Upper lobe of left lung (tissue), 4 donors: Measurements from ENCODE around the gene COL6A1.

Experiments
- CTCF ChIP-seq, 6 experiments: fragments of 450-650 bp in 4 of 6; fragments of 200-600 bp in 2 of 6; sonication (generic) in 2 of 6; IDR thresholded peaks; one replicate each; pipeline ENCODE4 v1.5.1; 2016 to 2019; ENCODE audit warnings: antibody characterized with exemption in 6 of 6
- EP300 ChIP-seq, 4 donors: sonication (generic); formaldehyde crosslinking; IDR thresholded peaks; one replicate each; pipeline ENCODE4 v1.5.1; 2017; ENCODE audit warnings: antibody characterized with exemption in 4 of 4, control low read depth in 2 of 4
- POLR2A ChIP-seq, 4 donors: fragments of 450-650 bp; IDR thresholded peaks; one replicate each; pipeline ENCODE4 v1.5.1; 2016 to 2017; ENCODE audit warnings: antibody characterized with exemption in 4 of 4, mild to moderate bottlenecking in 2 of 4
- POLR2AphosphoS5 ChIP-seq, 2 donors: sonication (generic); formaldehyde crosslinking; IDR thresholded peaks; one replicate each; pipeline ENCODE4 v1.5.1; 2017; ENCODE audit warnings: antibody characterized with exemption in 2 of 2

DNA sequence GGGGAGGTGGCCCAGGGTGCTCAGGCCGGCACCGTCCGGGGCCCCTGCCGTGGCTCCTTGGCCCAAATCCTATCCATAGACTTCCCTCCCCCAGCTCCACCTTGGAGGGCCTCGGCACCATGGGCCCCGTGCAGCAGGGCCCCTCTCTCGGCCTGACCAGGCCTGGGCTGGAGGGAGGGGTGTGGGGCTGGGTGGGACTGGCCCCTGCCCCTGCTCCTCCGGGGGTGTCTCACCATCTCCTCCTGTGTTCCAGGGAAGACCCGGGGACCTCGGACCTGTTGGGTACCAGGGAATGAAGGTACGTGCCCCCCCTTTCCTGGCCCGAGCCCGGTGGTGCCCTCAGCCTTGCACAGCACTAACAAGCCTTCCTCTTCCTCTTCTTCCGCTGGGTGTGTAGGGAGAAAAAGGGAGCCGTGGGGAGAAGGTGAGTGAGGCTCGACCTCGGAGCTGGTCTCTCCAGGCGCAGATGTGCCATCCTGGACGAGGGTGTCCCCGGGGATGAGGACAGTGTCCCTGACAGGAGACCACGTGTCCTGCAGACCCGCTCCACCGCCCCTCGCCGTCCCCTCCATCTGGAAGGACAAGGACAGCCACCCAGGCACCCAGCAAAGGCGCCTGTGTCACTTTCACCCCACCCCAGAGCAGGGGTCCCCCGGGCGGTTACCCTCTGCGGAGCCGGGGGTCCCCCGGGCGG, 7.9 kb downstream of the COL6A1 start:
- no peak for TF ChIP-seq EP300 (IDR thresholded peaks at IDR 0.05)
- TF ChIP-seq POLR2A (IDR thresholded peaks at IDR 0.05) = no peak
- TF ChIP-seq CTCF (IDR thresholded peaks at IDR 0.05) = no peak
- no peak for TF ChIP-seq POLR2AphosphoS5 (IDR thresholded peaks at IDR 0.05)
